Kidney epithelial cell (primary cell): Measurements from ENCODE around the gene OR10V1. TPM values are rescaled to one million over a fixed set of nuclear protein-coding genes. Genes with fewer than 3 reads are reported as not detected.

Experiments
- DNase-seq: peaks from one replicate; pipeline ENCODE4 v3.0.0-alpha.2; 2010; ENCODE audit warnings: low read depth
- H3K27me3 ChIP-seq: 2 replicates; pipeline ENCODE4 v1.6.0; 2011; ENCODE audit warnings: low read length; ENCODE audit not compliant: control insufficient read depth, insufficient read depth
- H3K36me3 ChIP-seq: 2 replicates; pipeline ENCODE4 v1.5.1; 2011; ENCODE audit warnings: low read length; ENCODE audit not compliant: control insufficient read depth, insufficient read depth
- H3K4me3 ChIP-seq: 2 replicates; pipeline ENCODE4 v1.5.1; 2011; ENCODE audit warnings: low read depth, mild to moderate bottlenecking, control low read depth, low read length
- CTCF ChIP-seq: IDR thresholded peaks from 2 replicates; pipeline ENCODE4 v1.5.1; 2011; ENCODE audit warnings: mild to moderate bottlenecking, moderate library complexity, low read length, control low read depth, inconsistent platforms; ENCODE audit not compliant: insufficient read depth, poor library complexity, severe bottlenecking
- total RNA-seq: library from RNA; depleted of rRNA; stranded (reverse); fragments of >200 nt; gene quantifications from 2 replicates; pipeline ENCODE4 v1.2.3, GENCODE V29; 2015

OR10V1 gene
- total RNA-seq, 1 donor from 2014 or later: not detected

- Histone ChIP-seq H3K4me3 (peak overlapping the region; percentile 93), H3K36me3 (no peaks in the 10 kb centered on the region), H3K27me3 (no peaks in the 10 kb centered on the region)
- TF ChIP-seq CTCF: no peak
- DNase-seq: no peak
Measured at GRCh38 chr11:59668188-59668949, 45.3 kb downstream of the OR10V1 start.

GRCh38 chr11:59667812-59668187 lies 45.8 kb downstream of the OR10V1 start:
- H3K4me3 ChIP-seq: peak overlapping the region; percentile 93
- H3K27me3 ChIP-seq: no peaks in the 10 kb centered on the region
- no peak for DNase-seq
- TF ChIP-seq CTCF: no peak
- H3K36me3 ChIP-seq: no peaks in the 10 kb centered on the region

GRCh38 chr11:59666969-59667368 lies 46.7 kb downstream of the OR10V1 start:
- TF ChIP-seq CTCF: no peak
- no peaks in the 10 kb centered on the region for H3K27me3 ChIP-seq
- no peak for DNase-seq
- no peak overlapping the region for H3K4me3 ChIP-seq
- no peaks in the 10 kb centered on the region for H3K36me3 ChIP-seq

Other genes starting within 250 kb of the OR10V1 start
- gene OR4D10, start 240.5 kb downstream of the OR10V1 start, total RNA-seq: not detected in 2 replicates
- not detected in 2 replicates for gene OR4D11, start 210.3 kb downstream of the OR10V1 start, total RNA-seq
- not detected in 2 replicates for gene OR4D9, start 202.3 kb downstream of the OR10V1 start, total RNA-seq
- 27.1 and 30.3 TPM in 2 replicates for gene OSBP, start 98.1 kb downstream of the OR10V1 start, total RNA-seq
- 28.5 and 28.7 TPM in 2 replicates for gene PATL1, start 44.8 kb downstream of the OR10V1 start, total RNA-seq
- 64.0 and 73.5 TPM in 2 replicates for gene STX3, start 41.5 kb upstream of the OR10V1 start, total RNA-seq
- gene MRPL16, start 96.9 kb upstream of the OR10V1 start, total RNA-seq: 34.5 and 34.6 TPM in 2 replicates
- not detected in 2 replicates for gene CBLIF, start 131.7 kb upstream of the OR10V1 start, total RNA-seq
- 2.0 TPM in 1 of 2 replicates, not detected in the other for gene TCN1, start 152.6 kb upstream of the OR10V1 start, total RNA-seq
- gene OOSP3, start 164.9 kb upstream of the OR10V1 start, total RNA-seq: not detected in 2 replicates
- not detected in 2 replicates for gene OOSP1, start 224.6 kb upstream of the OR10V1 start, total RNA-seq